ENCODE data around the gene ALX4.
A peak's percentile ranks its signal among the peaks of the same experiment; 100 is the strongest.

The ALX4 gene

DNA sequence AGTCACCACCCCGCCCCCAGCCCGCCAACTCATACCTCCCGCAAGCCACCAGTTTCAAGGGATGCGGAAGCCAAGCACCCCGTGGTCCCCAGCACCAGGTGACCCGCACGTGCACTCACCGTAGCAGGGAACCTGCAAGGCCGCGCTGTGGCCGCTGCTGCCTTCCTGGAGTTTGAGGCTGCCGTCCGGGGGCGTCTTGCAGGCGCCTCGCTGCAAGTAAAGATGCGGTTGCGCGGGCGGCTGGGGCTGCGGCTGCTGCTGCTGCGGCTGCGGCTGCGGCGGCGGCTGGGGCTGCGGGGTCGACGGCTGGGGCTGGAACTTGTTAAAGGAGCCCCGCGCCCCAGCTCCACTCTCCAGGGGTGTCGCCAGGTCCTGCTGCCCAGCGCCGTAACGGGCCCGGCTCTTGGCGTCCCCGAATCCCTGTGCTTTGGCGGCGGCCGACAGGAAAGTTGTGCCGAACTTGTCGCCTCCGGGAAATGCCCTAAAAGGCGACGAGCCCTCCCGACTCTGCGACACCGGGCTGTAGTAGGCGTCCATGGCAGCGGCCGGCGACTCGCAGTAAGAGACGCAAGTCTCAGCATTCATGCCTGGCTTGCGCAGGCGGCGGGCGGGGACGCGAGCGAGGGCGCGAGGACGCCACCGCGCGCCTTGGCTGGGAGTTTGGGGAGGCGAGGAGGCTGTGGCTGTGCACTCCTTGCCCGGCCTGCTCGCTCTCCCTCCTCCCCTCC lies at the start of gene ALX4:
ALX4 (minus strand) TSS at position 662 of the 728 bp plus-strand sequence; CDS start at position 585, 77 bp downstream.
- peak within 1 kb of the TSS; percentile 35 for H3K4me3 ChIP-seq (ENCODE audit: low read depth, low read length)
- H3K4me1 ChIP-seq (ENCODE audit: control insufficient read depth, insufficient read depth, low read length) = no peaks in the 10 kb centered on the region
- no peak within 1 kb of the TSS for H3K9ac ChIP-seq (ENCODE audit: low read depth, low read length)
- H3K36me3 ChIP-seq (ENCODE audit: control insufficient read depth, insufficient read depth, low read length) = no peaks in the 10 kb centered on the region
- H3K27me3 ChIP-seq (ENCODE audit: control insufficient read depth, insufficient read depth, low read length) = peaks cover 98% of the 10 kb centered on the region
- H3K9me3 ChIP-seq (ENCODE audit: control insufficient read depth, insufficient read depth, low read length) = no peaks in the 10 kb centered on the region

DNA sequence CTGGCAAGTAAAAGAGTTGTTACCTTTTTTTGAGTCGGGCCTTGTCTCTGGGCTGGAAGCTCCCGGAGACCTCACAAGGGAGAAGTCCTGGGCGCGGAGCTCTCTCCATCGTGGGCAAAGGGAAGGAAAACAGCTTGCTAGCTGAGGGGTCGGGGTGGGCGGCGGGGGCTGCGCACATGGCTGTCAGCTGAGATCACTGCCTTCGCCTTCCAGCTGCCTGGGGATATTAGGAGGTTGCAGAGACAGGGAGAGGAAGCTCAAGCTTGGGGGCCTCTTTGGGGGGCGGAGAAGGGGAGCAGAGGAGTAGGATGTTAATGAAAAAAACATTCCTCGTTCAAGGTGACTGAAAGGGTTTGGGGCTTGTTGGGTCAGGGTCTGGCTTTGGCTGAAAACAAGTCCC lies 49.2 kb upstream of the ALX4 start:
- Histone ChIP-seq H3K9ac (ENCODE audit: low read depth, low read length) (no peak overlapping the region), H3K27me3 (ENCODE audit: control insufficient read depth, insufficient read depth, low read length) (no peaks in the 10 kb centered on the region), H3K4me1 (ENCODE audit: control insufficient read depth, insufficient read depth, low read length) (no peaks in the 10 kb centered on the region), H3K9me3 (ENCODE audit: control insufficient read depth, insufficient read depth, low read length) (no peaks in the 10 kb centered on the region), H3K4me3 (ENCODE audit: low read depth, low read length) (no peak overlapping the region), H3K36me3 (ENCODE audit: control insufficient read depth, insufficient read depth, low read length) (no peaks in the 10 kb centered on the region)

- Histone ChIP-seq H3K9ac (ENCODE audit: low read depth, low read length) (no peak overlapping the region), H3K36me3 (ENCODE audit: control insufficient read depth, insufficient read depth, low read length) (no peaks in the 10 kb centered on the region), H3K4me3 (ENCODE audit: low read depth, low read length) (no peak overlapping the region), H3K9me3 (ENCODE audit: control insufficient read depth, insufficient read depth, low read length) (no peaks in the 10 kb centered on the region), H3K27me3 (ENCODE audit: control insufficient read depth, insufficient read depth, low read length) (no peaks in the 10 kb centered on the region), H3K4me1 (ENCODE audit: control insufficient read depth, insufficient read depth, low read length) (no peaks in the 10 kb centered on the region)
Measured at GRCh38 chr11:44358713-44359112, 48.8 kb upstream of the ALX4 start.

GRCh38 chr11:44357711-44358110 lies 47.8 kb upstream of the ALX4 start:
- Histone ChIP-seq H3K36me3 (ENCODE audit: control insufficient read depth, insufficient read depth, low read length) (no peaks in the 10 kb centered on the region), H3K27me3 (ENCODE audit: control insufficient read depth, insufficient read depth, low read length) (no peaks in the 10 kb centered on the region), H3K4me3 (ENCODE audit: low read depth, low read length) (no peak overlapping the region), H3K9ac (ENCODE audit: low read depth, low read length) (no peak overlapping the region), H3K9me3 (ENCODE audit: control insufficient read depth, insufficient read depth, low read length) (no peaks in the 10 kb centered on the region), H3K4me1 (ENCODE audit: control insufficient read depth, insufficient read depth, low read length) (no peaks in the 10 kb centered on the region)

DNA sequence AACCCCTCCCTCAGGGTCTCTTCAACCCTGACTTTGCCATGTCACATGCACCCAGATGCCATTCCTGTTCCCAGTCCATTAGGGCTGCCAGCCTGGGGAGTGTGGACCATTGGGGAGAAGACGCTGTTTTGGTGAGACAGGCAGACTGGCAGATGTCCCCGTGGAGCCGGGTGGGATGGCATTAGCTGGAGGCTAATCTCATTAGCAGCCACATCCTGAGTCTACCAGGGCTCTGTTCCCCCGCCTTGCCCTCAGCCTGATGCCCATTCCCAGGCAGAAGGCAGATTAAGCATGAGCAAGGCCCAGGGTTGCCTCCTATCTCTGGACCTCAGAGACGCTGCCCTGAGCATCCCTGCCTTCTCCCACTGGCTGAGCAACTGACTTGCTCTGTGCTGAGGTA lies 46.4 kb upstream of the ALX4 start:
- Histone ChIP-seq H3K36me3 (ENCODE audit: control insufficient read depth, insufficient read depth, low read length) (no peaks in the 10 kb centered on the region), H3K4me3 (ENCODE audit: low read depth, low read length) (no peak overlapping the region), H3K9me3 (ENCODE audit: control insufficient read depth, insufficient read depth, low read length) (no peaks in the 10 kb centered on the region), H3K9ac (ENCODE audit: low read depth, low read length) (no peak overlapping the region), H3K4me1 (ENCODE audit: control insufficient read depth, insufficient read depth, low read length) (no peaks in the 10 kb centered on the region), H3K27me3 (ENCODE audit: control insufficient read depth, insufficient read depth, low read length) (no peaks in the 10 kb centered on the region)

DNA sequence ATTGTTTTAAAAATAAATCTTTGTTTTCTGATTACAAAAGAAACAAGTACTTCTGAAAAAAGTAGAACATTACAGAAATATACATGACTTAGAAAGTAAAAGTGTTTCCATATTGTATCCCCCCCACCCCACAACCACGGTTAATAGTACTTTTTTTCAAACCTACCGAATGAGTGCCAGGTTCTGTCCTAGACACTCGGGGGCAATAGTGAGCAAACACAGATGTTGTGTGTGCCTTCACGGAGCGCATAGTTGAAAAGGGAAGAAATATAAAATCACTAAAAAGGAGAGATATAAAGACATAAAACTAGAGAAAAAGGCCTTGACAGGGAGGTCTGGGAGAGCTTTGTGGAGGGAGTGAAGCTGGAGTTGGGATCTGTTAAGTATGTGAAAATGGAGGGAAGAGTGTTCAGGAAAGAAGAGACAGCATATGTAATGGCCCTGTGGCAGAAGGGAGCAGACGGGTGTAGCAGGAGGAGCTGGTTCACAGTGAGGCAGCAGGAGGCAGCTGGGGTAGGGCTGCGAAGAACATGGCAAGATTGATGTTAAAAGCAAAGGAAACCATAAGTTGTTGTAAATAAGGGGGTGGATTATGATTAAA lies 42.1 kb upstream of the ALX4 start:
- Histone ChIP-seq H3K4me1 (ENCODE audit: control insufficient read depth, insufficient read depth, low read length) (no peaks in the 10 kb centered on the region), H3K9me3 (ENCODE audit: control insufficient read depth, insufficient read depth, low read length) (no peaks in the 10 kb centered on the region), H3K4me3 (ENCODE audit: low read depth, low read length) (no peak overlapping the region), H3K36me3 (ENCODE audit: control insufficient read depth, insufficient read depth, low read length) (no peaks in the 10 kb centered on the region), H3K27me3 (ENCODE audit: control insufficient read depth, insufficient read depth, low read length) (no peaks in the 10 kb centered on the region), H3K9ac (ENCODE audit: low read depth, low read length) (no peak overlapping the region)

GRCh38 chr11:44351006-44351660 lies 41.2 kb upstream of the ALX4 start:
- no peaks in the 10 kb centered on the region for H3K9me3 ChIP-seq (ENCODE audit: control insufficient read depth, insufficient read depth, low read length)
- no peaks in the 10 kb centered on the region for H3K4me1 ChIP-seq (ENCODE audit: control insufficient read depth, insufficient read depth, low read length)
- no peak overlapping the region for H3K4me3 ChIP-seq (ENCODE audit: low read depth, low read length)
- H3K36me3 ChIP-seq (ENCODE audit: control insufficient read depth, insufficient read depth, low read length) = no peaks in the 10 kb centered on the region
- H3K27me3 ChIP-seq (ENCODE audit: control insufficient read depth, insufficient read depth, low read length) = no peaks in the 10 kb centered on the region
- H3K9ac ChIP-seq (ENCODE audit: low read depth, low read length) = no peak overlapping the region

DNA sequence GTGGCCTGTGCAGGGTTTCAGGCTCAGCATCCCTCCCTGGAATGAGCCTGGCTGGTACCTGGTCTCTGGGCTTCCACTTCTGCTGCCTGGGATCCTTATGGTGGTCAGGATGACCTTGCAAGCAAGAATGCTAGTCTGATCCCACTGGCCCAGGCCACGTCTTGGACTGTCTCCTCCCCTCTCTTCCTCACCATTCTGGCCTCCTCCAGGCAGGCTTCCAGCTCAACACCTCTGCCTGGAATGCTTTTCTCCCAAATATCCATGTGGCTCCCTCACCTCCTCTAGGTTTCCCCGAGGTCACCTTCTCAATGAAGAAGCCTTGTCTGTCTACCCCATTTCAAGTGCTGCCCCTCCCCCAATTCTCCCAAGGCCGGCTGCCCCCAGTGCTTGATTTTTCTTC lies 39.4 kb upstream of the ALX4 start:
- H3K27me3 ChIP-seq (ENCODE audit: control insufficient read depth, insufficient read depth, low read length) = no peaks in the 10 kb centered on the region
- no peaks in the 10 kb centered on the region for H3K9me3 ChIP-seq (ENCODE audit: control insufficient read depth, insufficient read depth, low read length)
- H3K9ac ChIP-seq (ENCODE audit: low read depth, low read length) = no peak overlapping the region
- H3K4me1 ChIP-seq (ENCODE audit: control insufficient read depth, insufficient read depth, low read length) = no peaks in the 10 kb centered on the region
- no peaks in the 10 kb centered on the region for H3K36me3 ChIP-seq (ENCODE audit: control insufficient read depth, insufficient read depth, low read length)
- no peak overlapping the region for H3K4me3 ChIP-seq (ENCODE audit: low read depth, low read length)

- no peaks in the 10 kb centered on the region for H3K4me1 ChIP-seq (ENCODE audit: control insufficient read depth, insufficient read depth, low read length)
- H3K27me3 ChIP-seq (ENCODE audit: control insufficient read depth, insufficient read depth, low read length) = no peaks in the 10 kb centered on the region
Measured at GRCh38 chr11:44348721-44349120, 38.8 kb upstream of the ALX4 start.

GRCh38 chr11:44348114-44348513 lies 38.2 kb upstream of the ALX4 start:
- Histone ChIP-seq H3K4me1 (ENCODE audit: control insufficient read depth, insufficient read depth, low read length) (no peaks in the 10 kb centered on the region), H3K9ac (ENCODE audit: low read depth, low read length) (no peak overlapping the region), H3K27me3 (ENCODE audit: control insufficient read depth, insufficient read depth, low read length) (no peaks in the 10 kb centered on the region)

More at GRCh38 chr11:44348721-44349120, 38.8 kb upstream of the ALX4 start:
- H3K36me3 ChIP-seq (ENCODE audit: control insufficient read depth, insufficient read depth, low read length) = no peaks in the 10 kb centered on the region
- no peaks in the 10 kb centered on the region for H3K9me3 ChIP-seq (ENCODE audit: control insufficient read depth, insufficient read depth, low read length)
- no peak overlapping the region for H3K9ac ChIP-seq (ENCODE audit: low read depth, low read length)
- H3K4me3 ChIP-seq (ENCODE audit: low read depth, low read length) = no peak overlapping the region

DNA sequence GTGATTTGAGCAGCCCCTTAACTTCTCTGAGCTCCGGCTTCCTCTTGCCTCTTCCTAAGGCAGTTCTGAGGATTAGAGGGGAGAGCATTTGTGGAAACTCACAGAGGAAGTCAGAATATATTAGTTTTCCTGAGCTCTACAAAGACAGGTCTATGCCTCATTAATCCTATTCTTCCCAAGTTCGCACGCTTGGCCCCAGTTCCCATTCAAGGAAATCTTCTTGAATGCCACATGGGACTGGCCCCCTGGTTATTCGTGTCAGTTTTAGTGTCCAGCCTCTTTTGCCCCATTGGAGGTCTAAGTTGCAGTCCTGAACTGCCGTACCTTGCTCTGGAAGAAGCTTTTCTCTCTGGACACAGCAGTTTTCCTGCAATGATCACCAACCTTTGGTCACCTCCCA lies 37.6 kb upstream of the ALX4 start:
- no peaks in the 10 kb centered on the region for H3K36me3 ChIP-seq (ENCODE audit: control insufficient read depth, insufficient read depth, low read length)

More at GRCh38 chr11:44348114-44348513, 38.2 kb upstream of the ALX4 start:
- no peaks in the 10 kb centered on the region for H3K36me3 ChIP-seq (ENCODE audit: control insufficient read depth, insufficient read depth, low read length)
- H3K4me3 ChIP-seq (ENCODE audit: low read depth, low read length) = no peak overlapping the region
- H3K9me3 ChIP-seq (ENCODE audit: control insufficient read depth, insufficient read depth, low read length) = no peaks in the 10 kb centered on the region

DNA sequence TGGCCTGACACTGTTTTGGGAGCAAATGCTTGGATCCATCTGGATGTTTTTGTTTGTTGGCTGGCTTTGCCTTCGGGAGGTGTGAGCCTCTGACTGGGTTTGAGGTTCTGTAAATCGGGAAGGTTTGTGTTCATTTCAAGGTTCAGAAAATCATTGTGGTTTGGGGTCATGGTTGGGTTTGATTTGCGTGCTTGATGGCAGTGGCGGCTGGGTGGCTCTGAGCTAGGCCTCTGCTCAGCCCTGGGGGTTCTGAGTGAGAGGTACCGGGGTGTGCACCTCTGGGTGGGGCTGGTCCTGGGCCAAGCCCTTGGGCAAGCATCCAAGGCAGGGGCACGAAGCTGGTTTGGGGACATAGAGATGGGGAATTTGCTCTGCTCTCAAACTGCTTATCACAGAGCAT lies 37.0 kb upstream of the ALX4 start:
- H3K9ac ChIP-seq (ENCODE audit: low read depth, low read length) = no peak overlapping the region
- no peaks in the 10 kb centered on the region for H3K36me3 ChIP-seq (ENCODE audit: control insufficient read depth, insufficient read depth, low read length)
- H3K4me3 ChIP-seq (ENCODE audit: low read depth, low read length) = no peak overlapping the region
- no peaks in the 10 kb centered on the region for H3K4me1 ChIP-seq (ENCODE audit: control insufficient read depth, insufficient read depth, low read length)
- no peaks in the 10 kb centered on the region for H3K9me3 ChIP-seq (ENCODE audit: control insufficient read depth, insufficient read depth, low read length)
- no peaks in the 10 kb centered on the region for H3K27me3 ChIP-seq (ENCODE audit: control insufficient read depth, insufficient read depth, low read length)

More for the DNA sequence above, 37.6 kb upstream of the ALX4 start:
- no peaks in the 10 kb centered on the region for H3K9me3 ChIP-seq (ENCODE audit: control insufficient read depth, insufficient read depth, low read length)
- no peaks in the 10 kb centered on the region for H3K27me3 ChIP-seq (ENCODE audit: control insufficient read depth, insufficient read depth, low read length)
- no peaks in the 10 kb centered on the region for H3K4me1 ChIP-seq (ENCODE audit: control insufficient read depth, insufficient read depth, low read length)
- no peak overlapping the region for H3K4me3 ChIP-seq (ENCODE audit: low read depth, low read length)
- no peak overlapping the region for H3K9ac ChIP-seq (ENCODE audit: low read depth, low read length)

All from iPS-15b (cell line).